K562 treated with DMSO at 1 percent for 12 hours (cell line): ENCODE results near the gene PHYHD1. TPM values are rescaled to one million over a fixed set of nuclear protein-coding genes. Genes with fewer than 3 reads are reported as not detected.

ENCODE experiments used
- total RNA-seq: library from RNA; unstranded; fragments of 300-600 nt; gene quantifications from 2 replicates; pipeline ENCODE4 v1.2.3, GENCODE V29; 2022; ENCODE audit not compliant: insufficient read depth

The PHYHD1 gene
- total RNA-seq: 2.3 TPM in 1 of 2 replicates, not detected in the other

GRCh38 chr9:128920381-128921058 is at the start of gene PHYHD1:
PHYHD1 (plus strand) TSS chr9:128920982; CDS start chr9:128922324, 1,342 bp downstream.

DNA sequence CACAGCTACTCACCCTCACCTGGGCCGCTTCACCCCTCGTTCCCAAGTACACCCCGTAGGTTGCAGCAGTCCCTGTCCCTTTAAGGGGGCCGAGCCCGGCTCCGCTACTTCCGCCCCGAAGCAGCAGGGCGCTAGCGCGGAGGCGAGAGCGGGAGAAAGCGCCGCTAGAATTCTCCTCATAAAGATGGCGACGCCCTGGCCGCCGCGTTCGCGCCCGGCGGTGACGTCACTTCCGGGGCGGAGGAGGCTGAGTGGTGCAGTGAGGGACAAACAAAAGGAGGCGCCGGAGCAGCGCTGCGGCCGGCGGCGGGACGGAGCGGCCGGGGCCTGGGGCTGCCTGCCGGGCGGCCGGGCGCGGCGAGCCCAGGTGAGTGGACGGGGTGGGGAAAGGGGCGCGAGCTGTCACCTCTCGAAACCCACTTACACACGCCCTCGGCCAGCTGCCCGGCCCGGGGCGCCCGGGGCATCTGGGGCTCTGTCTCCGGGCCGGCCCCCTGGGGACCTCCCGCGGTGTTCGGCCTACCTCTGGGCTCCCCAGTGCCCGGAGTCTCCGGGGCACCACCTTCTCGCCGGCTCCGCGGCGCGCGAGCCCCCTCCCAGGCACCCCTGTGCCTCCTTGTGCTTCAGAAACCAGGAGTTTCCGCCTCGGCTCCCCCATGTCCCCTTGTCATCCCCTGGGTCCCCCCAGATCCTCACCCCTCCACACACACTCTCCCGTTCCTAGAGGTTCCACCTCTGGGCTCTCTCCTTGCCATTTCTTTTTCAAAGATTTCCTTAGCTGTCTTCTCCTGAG is 38.7 kb upstream of the PHYHD1 start, which contains the start of the genes KYAT1 and LRRC8A:
Gene KYAT1, minus strand, starts transcription at position 67 of the 793 bp plus-strand sequence. CDS start 36,545 bp downstream, outside the sequence.
Gene LRRC8A, plus strand, starts transcription at position 250 of the 793 bp plus-strand sequence. CDS start 25,032 bp downstream, outside the sequence.

GRCh38 chr9:128947527-128948301 is 26.9 kb downstream of the PHYHD1 start, which contains the start of the genes DOLK and NUP188:
DOLK (minus strand) TSS chr9:128947603; CDS start chr9:128947303, 300 bp downstream.
NUP188 (plus strand) TSS chr9:128947699; CDS start chr9:128947720, 21 bp downstream.

Other genes with a start within 250 kb of the PHYHD1 start
- 172 and 390 TPM in 2 replicates for gene SET, start 231.8 kb upstream of the PHYHD1 start, total RNA-seq
- gene PKN3, start 218.5 kb upstream of the PHYHD1 start, total RNA-seq: 28.5 and 37.6 TPM in 2 replicates
- 58.5 and 76.0 TPM in 2 replicates for gene ZDHHC12, start 196.9 kb upstream of the PHYHD1 start, total RNA-seq
- gene ZER1, start 149.1 kb upstream of the PHYHD1 start, total RNA-seq: 20.0 and 45.8 TPM in 2 replicates
- gene TBC1D13, start 133.7 kb upstream of the PHYHD1 start, total RNA-seq: 21.6 and 48.2 TPM in 2 replicates
- gene ENDOG, start 102.5 kb upstream of the PHYHD1 start, total RNA-seq: 124 and 190 TPM in 2 replicates
- gene SPOUT1, start 91.2 kb upstream of the PHYHD1 start, total RNA-seq: 19.3 and 30.7 TPM in 2 replicates
- gene KYAT1, start 39.0 kb upstream of the PHYHD1 start, total RNA-seq: 16.6 and 21.0 TPM in 2 replicates
- gene LRRC8A, start 38.8 kb upstream of the PHYHD1 start, total RNA-seq: 17.4 and 38.0 TPM in 2 replicates
- 14.8 and 20.1 TPM in 2 replicates for gene DOLK, start 26.6 kb downstream of the PHYHD1 start, total RNA-seq
- gene NUP188, start 26.7 kb downstream of the PHYHD1 start, total RNA-seq: 26.6 and 71.0 TPM in 2 replicates
- gene SH3GLB2, start 107.3 kb downstream of the PHYHD1 start, total RNA-seq: 52.4 and 58.2 TPM in 2 replicates
- 14.9 and 35.6 TPM in 2 replicates for gene MIGA2, start 115.6 kb downstream of the PHYHD1 start, total RNA-seq
- gene DOLPP1, start 160.1 kb downstream of the PHYHD1 start, total RNA-seq: 23.5 and 28.7 TPM in 2 replicates
- 18.6 and 30.0 TPM in 2 replicates for gene CRAT, start 189.8 kb downstream of the PHYHD1 start, total RNA-seq
- gene PTPA, start 190.4 kb downstream of the PHYHD1 start, total RNA-seq: 103 and 109 TPM in 2 replicates